Body of pancreas (tissue), 4 donors: Measurements from ENCODE around the gene MUC21.

Experiments used
- CTCF ChIP-seq, 7 experiments: fragments of 450-650 bp in 4 of 7; fragments of 200-600 bp in 3 of 7; sonication (generic) in 3 of 7; IDR thresholded peaks; one replicate each; pipeline ENCODE4 v1.5.1; 2016 to 2019; ENCODE audit warnings: antibody characterized with exemption in 7 of 7
- POLR2A ChIP-seq, 3 donors: fragments of 450-650 bp; IDR thresholded peaks; one replicate each; pipeline ENCODE4 v1.6.1; 2016; ENCODE audit warnings: antibody characterized with exemption in 3 of 3, mild to moderate bottlenecking in 2 of 3

- TF ChIP-seq CTCF (IDR thresholded peaks at IDR 0.05), result no peak
- no peak for TF ChIP-seq POLR2A (IDR thresholded peaks at IDR 0.05)
Measured at GRCh38 chr6:30966154-30966553, 17.4 kb upstream of the MUC21 start.
